Retinal pigment epithelial cell (primary cell): ENCODE data around the gene BZW2.

Experiments
- DNase-seq: peaks from one replicate; pipeline ENCODE4 v3.0.0-alpha.2; 2010; ENCODE audit warnings: low read depth
- H3K4me3 ChIP-seq: 2 replicates; pipeline ENCODE4 v1.5.1; 2011; ENCODE audit warnings: mild to moderate bottlenecking, low read length, control low read depth, moderate library complexity
- TF ChIP-seq, protein P1 (sequence below): conservative IDR thresholded peaks from 2 replicates; pipeline ENCODE4 v1.5.1; 2011; ENCODE audit warnings: low read depth, low read length, control low read depth, inconsistent platforms

BZW2 gene

DNA sequence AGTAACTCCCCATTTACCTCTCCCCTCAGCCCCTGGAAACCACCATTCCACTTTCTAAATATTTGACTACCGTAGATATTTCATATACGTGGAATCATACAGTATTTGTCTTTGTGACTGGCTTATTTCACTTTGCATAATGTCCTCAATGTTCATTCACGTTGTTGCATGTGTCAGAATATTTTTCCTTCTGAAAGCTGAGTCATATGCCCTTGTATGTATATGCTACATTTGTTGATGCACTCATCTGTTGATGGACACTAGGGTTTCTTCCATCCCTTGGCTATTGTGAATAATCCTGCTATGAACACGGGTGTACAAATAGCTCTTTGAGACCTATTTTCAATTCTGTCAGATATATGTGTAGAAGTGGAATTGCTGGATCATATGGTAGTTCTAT lies 81.8 kb downstream of the BZW2 start:
- no peak overlapping the region for H3K4me3 ChIP-seq
- no peak for DNase-seq
- TF ChIP-seq, protein P1, sequence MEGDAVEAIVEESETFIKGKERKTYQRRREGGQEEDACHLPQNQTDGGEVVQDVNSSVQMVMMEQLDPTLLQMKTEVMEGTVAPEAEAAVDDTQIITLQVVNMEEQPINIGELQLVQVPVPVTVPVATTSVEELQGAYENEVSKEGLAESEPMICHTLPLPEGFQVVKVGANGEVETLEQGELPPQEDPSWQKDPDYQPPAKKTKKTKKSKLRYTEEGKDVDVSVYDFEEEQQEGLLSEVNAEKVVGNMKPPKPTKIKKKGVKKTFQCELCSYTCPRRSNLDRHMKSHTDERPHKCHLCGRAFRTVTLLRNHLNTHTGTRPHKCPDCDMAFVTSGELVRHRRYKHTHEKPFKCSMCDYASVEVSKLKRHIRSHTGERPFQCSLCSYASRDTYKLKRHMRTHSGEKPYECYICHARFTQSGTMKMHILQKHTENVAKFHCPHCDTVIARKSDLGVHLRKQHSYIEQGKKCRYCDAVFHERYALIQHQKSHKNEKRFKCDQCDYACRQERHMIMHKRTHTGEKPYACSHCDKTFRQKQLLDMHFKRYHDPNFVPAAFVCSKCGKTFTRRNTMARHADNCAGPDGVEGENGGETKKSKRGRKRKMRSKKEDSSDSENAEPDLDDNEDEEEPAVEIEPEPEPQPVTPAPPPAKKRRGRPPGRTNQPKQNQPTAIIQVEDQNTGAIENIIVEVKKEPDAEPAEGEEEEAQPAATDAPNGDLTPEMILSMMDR: no peak

DNA sequence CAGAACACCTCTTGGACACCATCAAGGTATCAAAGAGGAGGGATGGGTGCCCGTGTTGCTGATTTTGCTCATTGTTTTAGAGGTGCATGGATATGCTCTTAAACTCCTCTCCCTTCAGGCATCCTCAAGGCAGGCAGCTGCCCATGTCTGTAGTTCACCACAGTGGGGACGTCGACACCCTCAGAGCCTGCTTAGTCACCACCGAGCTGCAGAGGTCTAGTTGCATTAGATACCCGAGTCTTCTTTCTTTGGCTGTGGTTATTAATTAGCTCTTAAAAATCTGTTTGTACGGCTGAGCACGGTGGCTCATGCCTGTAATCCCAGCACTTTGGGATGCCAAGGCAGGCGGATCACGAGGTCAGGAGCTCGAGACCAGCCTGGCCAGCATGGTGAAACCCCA lies 82.8 kb downstream of the BZW2 start:
- DNase-seq: no peak
- no peak overlapping the region for H3K4me3 ChIP-seq
- TF ChIP-seq, protein P1: no peak

DNA sequence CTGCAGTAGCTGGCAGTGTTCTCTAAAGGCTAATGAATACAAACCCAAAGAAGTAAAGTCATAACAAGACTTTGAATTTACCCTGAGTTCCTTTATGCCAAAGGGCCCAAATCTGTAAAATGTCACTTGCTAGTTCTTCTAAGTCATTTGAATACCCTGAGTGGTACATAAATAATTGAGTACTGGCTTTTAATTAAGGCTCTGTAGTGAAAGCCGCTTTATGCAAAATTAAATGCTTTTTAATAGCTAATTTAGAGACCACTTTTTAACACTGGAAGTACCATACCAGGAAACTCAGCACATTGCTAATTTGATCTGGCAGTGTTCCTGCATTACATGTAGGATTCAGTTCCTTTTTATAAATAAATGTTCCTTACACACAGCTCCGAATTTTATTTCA lies 83.6 kb downstream of the BZW2 start:
- no peak for DNase-seq
- no peak overlapping the region for H3K4me3 ChIP-seq
- TF ChIP-seq, protein P1: no peak

DNA sequence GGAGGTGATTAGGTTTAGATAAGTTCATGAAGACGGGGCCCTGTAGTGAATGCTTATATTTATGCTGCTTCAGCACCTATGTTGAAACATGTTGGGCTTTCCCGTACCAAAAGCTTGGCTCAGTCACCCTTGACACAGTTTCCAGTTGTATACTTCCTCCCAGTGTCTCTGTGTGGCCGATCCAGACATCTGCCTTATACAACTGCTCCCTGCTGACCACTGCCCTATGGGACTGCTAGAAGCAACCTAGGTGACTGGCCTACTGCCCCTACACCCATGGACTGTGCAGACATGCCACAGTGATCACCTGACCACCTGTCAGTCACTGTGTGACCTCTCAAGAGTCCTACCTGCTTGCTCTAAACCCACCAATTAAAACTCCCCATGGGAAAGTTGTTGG lies 85.0 kb downstream of the BZW2 start:
- H3K4me3 ChIP-seq: no peak overlapping the region
- TF ChIP-seq, protein P1: no peak
- DNase-seq: no peak

DNA sequence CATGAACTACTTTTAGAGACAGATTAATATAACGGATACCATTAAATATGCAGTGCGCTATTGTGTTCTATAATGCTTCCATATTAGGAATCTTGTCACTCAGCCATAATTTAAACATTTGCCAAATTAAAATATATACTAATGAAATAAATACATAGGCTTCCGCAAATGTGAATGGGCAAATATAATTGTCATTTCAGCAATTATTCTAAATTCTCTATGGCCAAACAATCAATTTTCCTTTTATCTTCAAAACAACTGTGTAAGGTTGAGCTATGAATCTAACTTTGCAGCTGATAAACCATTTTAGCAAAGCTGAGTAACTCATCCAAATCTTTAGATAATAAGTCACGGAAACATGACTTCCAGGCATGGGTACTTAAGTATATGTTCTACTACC lies 86.8 kb downstream of the BZW2 start:
- no peak for DNase-seq
- no peak overlapping the region for H3K4me3 ChIP-seq
- TF ChIP-seq, protein P1: no peak

DNA sequence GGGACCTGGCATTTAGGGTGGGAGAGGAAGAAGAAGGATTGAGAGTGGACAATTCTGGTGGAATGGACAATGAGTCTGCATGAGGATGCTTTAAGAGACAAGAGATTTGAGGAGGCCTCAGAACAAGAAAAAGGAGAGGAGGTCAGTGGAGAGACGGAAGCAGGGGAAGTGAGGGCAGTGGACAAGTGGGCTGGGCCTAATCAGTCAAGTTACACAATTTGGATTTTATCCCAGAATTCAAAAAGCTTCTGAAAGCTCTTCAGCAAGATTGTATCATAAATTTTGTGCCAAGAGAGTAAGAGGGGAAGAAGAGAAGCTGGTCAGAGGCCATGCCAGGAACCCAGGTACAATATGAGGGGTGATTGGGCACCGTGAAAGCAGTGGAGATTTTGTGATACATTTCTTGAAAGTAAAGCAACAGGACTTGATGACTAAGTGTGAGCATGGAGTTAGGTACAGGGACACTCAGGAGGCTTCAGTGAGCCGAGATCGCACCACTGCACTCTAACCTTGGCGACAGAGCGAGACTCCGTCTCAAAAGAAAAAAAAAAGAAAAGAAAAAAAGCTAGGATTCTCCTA lies 88.3 kb downstream of the BZW2 start:
- TF ChIP-seq, protein P1: no peak
- no peak for DNase-seq
- H3K4me3 ChIP-seq: no peak overlapping the region

DNA sequence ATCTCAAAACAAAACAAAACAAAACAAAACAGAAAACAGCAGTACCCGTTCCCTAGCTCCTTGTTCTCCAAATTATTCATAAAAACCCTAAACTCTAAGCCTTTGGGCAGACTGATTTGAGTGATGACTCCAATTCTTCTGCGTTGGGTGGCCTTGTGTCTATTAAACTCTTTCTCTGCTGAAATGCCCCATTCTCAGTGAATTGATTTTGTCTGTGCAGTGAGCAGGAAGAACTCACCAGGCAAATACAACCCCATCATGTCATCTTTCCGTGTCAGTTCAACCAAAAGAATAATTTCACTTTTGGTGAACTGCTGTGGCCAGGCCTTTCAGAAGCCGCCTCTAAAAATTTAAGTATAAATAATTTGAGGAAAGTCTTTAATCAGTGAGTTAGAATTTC lies 89.0 kb downstream of the BZW2 start:
- H3K4me3 ChIP-seq: no peak overlapping the region
- TF ChIP-seq, protein P1: no peak
- no peak for DNase-seq
